GOT3 (cell line): ENCODE data around the gene FOXE3.
"Not testable (repeated sequence)": the region's sequence is repeated elsewhere in the genome, so short reads cannot be mapped to it uniquely, and the experiment has no call there.

Experiments
- DNase-seq: peaks from one replicate; lab custom pipeline; 2025; ENCODE audit warnings: mixed read lengths; lab: John Stamatoyannopoulos, UW

Gene FOXE3

DNA sequence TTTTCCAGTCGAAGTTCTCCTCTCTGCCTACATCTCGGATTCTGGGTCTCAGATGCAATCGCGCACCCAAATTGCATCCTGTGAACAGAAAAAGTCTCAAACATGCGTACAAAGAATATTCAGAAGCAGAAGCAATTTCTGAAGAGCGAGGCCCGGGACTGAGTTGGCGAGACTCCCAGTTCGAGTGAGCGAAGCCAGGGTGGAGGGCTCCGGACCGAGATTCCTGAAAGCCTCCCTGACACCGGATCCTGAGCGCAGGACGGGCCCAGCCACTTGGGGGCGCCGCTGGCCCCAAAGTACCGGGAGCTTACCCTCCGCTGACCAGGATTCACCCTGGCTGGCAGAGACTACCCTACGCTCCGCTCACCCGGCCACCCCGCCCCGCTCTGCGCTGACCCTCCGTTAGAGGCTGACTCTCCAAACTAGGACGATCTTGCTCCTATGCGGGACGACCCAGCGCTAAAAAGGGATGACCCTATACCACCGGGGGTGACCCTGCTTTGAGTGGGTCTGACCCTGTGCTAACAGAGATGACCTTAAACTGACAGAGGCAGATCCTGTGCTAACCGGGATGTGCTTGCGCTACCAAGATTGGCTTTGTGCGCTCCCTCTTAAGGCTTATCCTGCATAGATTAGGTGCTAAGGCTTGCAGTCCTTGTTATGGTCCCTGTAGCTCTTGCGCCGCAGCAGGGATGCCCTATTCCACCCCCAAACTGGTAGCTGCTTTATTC is 33.9 kb downstream of the FOXE3 start:
- no peak for DNase-seq

DNA sequence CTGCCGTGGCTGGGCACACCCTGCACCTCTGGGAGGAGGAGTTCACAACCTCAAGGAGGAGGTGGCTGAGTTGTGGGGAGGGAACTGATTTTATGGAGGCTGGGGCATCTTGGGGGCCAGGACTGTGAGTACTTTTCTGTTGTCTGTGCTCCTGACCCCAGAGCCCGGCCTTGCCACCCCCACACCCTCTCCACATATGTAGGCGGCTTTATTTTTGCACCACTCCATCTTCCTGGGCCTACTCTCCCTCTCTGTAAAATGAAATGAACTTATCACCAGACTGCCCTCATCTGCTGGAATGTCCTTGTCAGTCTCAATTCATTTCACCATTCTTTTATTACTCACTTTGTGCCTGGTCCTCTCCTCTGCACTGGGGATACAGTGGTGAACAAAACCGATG is 34.5 kb downstream of the FOXE3 start:
- no peak for DNase-seq

DNA sequence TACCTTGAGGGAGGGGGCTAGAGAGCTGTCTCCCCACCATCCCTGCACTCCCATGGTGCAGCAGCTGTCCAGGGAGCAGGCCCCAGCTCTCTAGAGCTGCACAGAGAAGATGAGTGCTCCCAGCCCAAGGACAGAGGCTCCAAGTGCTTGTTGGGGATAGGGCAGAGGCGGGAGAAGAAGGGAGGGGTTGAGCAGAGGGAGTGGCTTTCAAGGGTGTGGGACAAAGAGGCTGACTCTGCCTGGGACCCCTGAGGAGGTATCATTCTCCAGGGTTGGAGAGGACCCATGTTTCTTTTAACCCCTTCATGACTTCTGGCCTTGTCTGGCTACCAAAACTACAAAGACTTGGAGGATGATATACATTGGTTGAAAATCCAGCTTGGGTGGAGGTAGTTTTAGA is 36.3 kb downstream of the FOXE3 start:
- DNase-seq = no peak

DNA sequence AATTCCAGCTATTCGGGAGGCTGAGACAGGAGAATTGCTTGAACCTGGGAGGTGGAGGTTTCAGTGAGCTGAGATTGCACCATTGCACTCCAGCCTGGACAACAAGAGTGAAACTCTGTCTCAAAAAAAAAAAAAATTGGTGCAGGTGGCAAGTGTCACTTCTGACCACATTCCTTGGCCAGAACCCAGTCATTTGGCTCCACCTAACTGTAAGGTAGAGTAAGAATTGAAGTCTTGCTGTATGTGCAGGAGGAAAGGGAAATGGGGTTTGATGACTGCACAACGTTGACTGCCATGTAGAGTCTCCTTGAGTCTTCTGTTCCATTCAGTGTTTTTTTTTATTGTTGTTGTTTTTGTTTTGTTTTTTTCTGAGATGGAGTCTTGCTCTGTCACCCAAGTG is 37.8 kb downstream of the FOXE3 start:
- not testable (repeated sequence) for DNase-seq

DNA sequence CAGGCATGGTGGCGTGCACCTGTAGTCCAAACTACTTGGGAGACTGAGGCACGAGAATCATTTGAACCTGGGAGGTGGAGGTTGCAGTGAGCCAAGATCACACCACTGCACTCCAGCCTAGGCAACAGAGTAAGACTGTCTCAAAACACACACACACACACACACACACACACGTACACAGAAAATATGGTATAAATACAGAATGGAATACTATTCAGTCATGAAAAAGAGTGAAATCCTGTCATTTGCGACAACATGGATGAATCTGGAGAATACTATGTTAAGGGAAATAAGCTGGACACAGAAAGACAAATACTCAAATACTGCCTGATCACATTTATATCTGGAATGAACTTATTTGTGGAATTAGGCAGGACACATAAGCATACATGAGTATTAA is 40.2 kb downstream of the FOXE3 start:
- DNase-seq = no peak

DNA sequence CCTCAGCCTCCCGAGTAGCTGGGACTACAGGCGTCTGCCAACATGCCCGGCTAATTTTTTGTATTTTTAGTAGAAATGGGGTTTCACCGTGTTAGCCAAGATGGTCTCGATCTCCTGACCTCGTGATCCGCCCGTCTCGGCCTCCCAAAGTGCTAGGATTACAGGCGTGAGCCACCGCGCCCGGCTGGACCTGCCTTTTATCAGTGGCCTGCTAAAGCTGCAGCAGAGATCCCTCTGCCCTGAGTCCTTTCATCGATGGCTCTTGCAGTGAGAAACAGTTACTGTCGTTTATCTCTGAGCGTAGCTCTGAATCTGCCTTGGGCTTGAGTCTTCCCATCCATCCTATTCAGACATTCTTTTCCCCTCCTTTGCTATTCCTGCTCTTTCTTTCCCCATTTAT is 41.5 kb downstream of the FOXE3 start:
- DNase-seq = not testable (repeated sequence)

DNA sequence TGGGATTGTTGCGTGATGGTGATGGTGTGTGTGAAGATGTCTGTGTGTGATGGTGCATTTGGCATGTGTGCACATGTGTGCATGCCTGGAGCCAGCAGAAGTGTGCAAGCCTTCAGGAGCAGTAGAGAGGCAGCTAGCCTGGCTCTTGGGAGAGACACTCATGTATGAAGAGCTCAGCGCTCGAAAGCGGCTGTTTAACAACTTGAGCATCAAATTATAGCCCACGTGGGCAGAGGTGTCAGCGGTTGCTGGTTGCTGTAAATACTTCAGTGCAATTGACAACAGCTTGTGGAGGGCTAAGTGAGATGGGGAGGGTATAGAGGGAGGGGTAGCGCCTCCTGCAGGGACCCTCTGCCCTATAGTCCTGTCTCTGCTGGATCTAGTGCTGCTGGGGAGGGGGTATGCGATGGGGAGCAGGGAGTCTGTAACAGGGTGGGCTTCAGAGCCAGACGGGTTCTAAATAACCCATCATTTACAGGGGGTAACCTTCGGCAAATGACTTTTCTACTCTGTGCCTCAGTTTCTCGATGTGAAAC is 43.2 kb downstream of the FOXE3 start:
- DNase-seq = no peak

DNA sequence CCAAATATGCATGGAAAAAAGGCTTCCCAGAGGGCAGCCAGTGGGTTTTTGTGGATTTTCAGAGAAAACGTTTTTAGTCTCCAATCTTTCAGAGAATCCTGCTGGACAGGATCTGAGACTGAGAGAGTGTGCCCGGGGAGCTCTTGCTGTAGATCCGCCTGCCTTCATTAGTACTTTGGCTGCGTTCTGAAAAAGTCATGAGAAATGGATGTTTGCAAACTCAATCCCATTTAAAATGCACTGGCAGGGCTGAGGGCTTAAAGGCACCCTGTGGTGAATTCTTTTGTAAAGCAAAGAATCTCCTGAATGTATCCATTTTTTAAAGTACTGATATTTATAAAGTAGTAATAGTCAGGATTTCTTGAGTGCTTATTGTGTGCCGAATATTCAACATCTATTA is 44.0 kb downstream of the FOXE3 start:
- DNase-seq = no peak

DNA sequence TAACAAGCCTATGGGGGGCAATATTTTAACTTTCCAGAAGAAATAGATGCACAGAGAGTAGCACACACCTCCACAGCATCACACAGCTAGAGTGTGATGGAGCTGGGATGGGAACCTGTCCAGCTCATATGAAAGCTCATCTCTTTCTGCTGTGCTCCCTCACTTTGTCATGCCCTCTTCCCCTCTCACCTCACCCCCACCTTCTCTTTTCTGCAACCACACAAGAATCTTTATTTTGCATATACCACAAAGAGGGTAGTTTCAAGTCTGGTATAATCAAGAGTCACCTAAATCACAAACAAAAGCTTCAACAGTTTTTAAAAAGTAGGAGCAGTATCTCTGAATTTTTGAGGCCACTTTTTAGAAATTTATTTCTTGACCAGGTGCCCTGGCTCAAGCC is 44.4 kb downstream of the FOXE3 start:
- DNase-seq = no peak

DNA sequence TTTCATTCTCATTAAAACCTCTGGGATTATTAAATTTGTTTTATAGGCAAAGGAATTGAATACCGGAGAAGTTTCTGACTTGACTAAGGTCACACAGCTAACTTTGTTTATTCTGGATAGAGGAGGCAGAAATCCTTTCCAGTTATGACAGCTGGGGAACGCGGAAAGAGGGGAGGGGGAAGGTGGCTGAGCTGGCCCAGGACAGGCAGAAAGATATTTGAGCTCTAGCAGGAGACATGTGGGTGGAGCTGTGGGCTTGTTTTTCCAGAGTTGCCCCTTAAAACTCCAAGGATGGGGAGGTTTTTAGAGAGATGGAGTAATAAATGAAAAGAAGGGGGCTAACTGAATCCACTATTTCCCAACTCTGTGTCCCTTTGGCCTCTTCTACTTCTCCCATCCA is 49.5 kb downstream of the FOXE3 start:
- DNase-seq = no peak
